Coronary artery (tissue), 2 donors: ENCODE measurements around the gene SPEG.

ENCODE experiments used
- DNase-seq: peaks from one replicate; pipeline ENCODE4 v3.0.0-alpha.2; 2017; ENCODE audit warnings: low spot score
- H3K27ac ChIP-seq, 2 donors: fragments of 200-600 bp; sonication (generic); one replicate each; pipeline ENCODE4 v1.5.1; 2016 to 2019
- H3K4me3 ChIP-seq: fragments of 200-600 bp; sonication (generic); 2 replicates; pipeline ENCODE4 v1.5.1; 2016; ENCODE audit warnings: mild to moderate bottlenecking, moderate library complexity
- CTCF ChIP-seq: fragments of 200-600 bp; sonication (generic); IDR thresholded peaks from one replicate; pipeline ENCODE4 v1.5.1; 2019; ENCODE audit warnings: antibody characterized with exemption

The SPEG gene

GRCh38 chr2:219400562-219400961, 34.1 kb upstream of the SPEG start:
- no peak overlapping the region for H3K4me3 ChIP-seq
- TF ChIP-seq CTCF: no peak
- no peak overlapping the region for H3K27ac ChIP-seq
- no peak for DNase-seq

- TF ChIP-seq CTCF: no peak
- no peak overlapping the region for H3K27ac ChIP-seq
- DNase-seq: no peak
- no peak overlapping the region for H3K4me3 ChIP-seq
Measured at GRCh38 chr2:219401606-219402005, 33.0 kb upstream of the SPEG start.

GRCh38 chr2:219402665-219403515, 31.8 kb upstream of the SPEG start:
- peak; percentile 70 for TF ChIP-seq CTCF
- no peak overlapping the region for H3K4me3 ChIP-seq
- peak overlapping the region; percentile 90 to 91 for H3K27ac ChIP-seq
- DNase-seq: no peak

GRCh38 chr2:219403861-219404260, 30.8 kb upstream of the SPEG start:
- no peak for DNase-seq
- peak overlapping the region; percentile 90 to 91 for H3K27ac ChIP-seq
- no peak overlapping the region for H3K4me3 ChIP-seq
- no peak for TF ChIP-seq CTCF

GRCh38 chr2:219404291-219404910, 30.2 kb upstream of the SPEG start:
- H3K27ac ChIP-seq: peak overlapping the region; percentile 90 to 91
- TF ChIP-seq CTCF: no peak
- H3K4me3 ChIP-seq: no peak overlapping the region
- DNase-seq: no peak

- no peak for DNase-seq
- no peak overlapping the region for H3K4me3 ChIP-seq
- TF ChIP-seq CTCF: no peak
- H3K27ac ChIP-seq: peak overlapping the region; percentile 90 to 91
Measured at GRCh38 chr2:219404954-219405353, 29.7 kb upstream of the SPEG start.

- H3K27ac ChIP-seq: peak overlapping the region; percentile 90 to 91
- DNase-seq: no peak
- TF ChIP-seq CTCF: no peak
- H3K4me3 ChIP-seq: no peak overlapping the region
Measured at GRCh38 chr2:219405451-219405850, 29.2 kb upstream of the SPEG start.
